ENCODE results near the gene GUCY1A2.

GUCY1A2 gene

DNA sequence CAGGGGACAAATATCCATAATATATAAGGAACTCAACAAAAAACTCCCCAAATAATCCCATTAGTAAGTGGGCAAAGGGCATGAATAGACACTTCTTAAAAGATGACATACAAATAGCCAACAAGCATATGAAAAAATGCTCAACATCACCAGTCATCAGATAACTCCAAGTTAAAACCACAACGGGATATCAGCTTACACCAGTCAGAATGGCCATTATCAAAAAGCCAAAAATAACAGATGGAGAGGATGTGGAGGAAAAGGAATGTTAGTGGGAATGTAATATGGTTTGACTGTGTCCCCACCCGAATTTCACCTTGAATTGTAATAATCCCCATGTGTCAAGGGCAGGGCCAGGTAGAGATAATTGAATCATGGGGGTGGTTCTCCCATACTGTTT lies 350.1 kb downstream of the GUCY1A2 start:
- H3K4me3 ChIP-seq (replicated peaks; ENCODE audit: low read depth, low read length), result no peak overlapping the region
- DNase-seq (ENCODE audit: low read depth), result peak; percentile 49
- TF ChIP-seq, protein P1, sequence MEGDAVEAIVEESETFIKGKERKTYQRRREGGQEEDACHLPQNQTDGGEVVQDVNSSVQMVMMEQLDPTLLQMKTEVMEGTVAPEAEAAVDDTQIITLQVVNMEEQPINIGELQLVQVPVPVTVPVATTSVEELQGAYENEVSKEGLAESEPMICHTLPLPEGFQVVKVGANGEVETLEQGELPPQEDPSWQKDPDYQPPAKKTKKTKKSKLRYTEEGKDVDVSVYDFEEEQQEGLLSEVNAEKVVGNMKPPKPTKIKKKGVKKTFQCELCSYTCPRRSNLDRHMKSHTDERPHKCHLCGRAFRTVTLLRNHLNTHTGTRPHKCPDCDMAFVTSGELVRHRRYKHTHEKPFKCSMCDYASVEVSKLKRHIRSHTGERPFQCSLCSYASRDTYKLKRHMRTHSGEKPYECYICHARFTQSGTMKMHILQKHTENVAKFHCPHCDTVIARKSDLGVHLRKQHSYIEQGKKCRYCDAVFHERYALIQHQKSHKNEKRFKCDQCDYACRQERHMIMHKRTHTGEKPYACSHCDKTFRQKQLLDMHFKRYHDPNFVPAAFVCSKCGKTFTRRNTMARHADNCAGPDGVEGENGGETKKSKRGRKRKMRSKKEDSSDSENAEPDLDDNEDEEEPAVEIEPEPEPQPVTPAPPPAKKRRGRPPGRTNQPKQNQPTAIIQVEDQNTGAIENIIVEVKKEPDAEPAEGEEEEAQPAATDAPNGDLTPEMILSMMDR (IDR thresholded peaks at IDR 0.05; ENCODE audit: low read length, missing control alignments), result no peak

DNA sequence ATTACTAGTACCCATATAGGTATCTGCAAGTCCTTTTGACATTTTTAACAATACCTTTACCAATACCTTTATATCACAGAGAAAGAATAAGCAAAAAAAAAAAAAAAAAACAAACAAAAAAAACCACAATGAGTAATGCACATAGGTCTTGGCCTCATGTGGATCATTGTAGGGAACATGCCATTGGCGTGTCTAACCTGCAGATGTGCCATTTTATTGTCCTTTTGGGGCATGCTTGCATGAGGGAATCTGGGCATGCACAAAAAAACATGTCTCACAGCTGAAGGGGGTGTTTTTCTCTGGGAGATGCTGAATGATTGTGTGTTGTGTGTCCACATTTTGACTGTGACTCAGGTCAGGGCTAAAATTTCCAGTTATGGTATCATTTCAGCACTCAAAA lies 361.6 kb downstream of the GUCY1A2 start:
- no peak for DNase-seq (ENCODE audit: low read depth)
- TF ChIP-seq, protein P1 (IDR thresholded peaks at IDR 0.05; ENCODE audit: low read length, missing control alignments), result no peak
- H3K4me3 ChIP-seq (replicated peaks; ENCODE audit: low read depth, low read length), result no peak overlapping the region

DNA sequence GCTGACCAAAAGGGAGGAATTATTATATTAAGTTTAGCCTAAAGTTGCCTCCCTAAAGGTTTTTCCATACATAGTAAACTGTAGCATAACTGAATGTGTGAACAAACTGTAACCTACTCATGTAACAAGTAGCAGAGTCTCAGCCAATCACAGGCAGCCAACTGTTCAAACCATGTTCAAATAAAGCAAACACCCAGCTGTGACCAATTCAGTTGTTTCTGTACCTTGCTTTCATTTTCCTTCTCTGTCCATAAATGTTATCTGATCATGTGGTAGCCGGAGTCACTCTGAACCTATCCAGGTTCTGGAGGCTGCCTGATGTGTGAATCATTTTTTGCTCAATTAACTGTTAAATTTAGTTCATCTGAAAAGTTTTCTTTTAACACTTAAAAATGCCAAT lies 373.5 kb downstream of the GUCY1A2 start:
- peak; percentile 25 for DNase-seq (ENCODE audit: low read depth)

DNA sequence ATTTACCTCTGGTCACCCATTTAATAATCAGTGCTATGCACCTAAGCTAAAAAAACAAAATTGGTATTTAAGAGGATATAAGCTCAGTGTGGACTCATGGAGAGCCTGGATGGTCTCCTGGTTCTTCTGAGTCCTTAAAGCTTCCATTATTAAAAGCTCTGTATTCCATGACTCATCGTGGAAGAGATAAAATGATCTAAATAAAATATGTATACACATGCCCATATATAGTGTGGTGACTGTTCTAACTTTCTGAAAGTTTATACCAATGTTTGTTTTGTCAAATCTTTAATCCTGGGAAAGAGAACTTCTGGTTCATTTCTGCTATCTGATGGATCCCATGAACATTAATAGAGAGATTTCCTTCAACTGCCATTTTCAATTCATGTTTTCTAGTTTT lies 375.9 kb downstream of the GUCY1A2 start:
- no peak overlapping the region for H3K4me3 ChIP-seq (replicated peaks; ENCODE audit: low read depth, low read length)
- TF ChIP-seq, protein P1 (IDR thresholded peaks at IDR 0.05; ENCODE audit: low read length, missing control alignments), result no peak
- DNase-seq (ENCODE audit: low read depth), result peak; percentile 33

More for the DNA sequence above, 373.5 kb downstream of the GUCY1A2 start:
- H3K4me3 ChIP-seq (replicated peaks; ENCODE audit: low read depth, low read length), result no peak overlapping the region
- TF ChIP-seq, protein P1 (IDR thresholded peaks at IDR 0.05; ENCODE audit: low read length, missing control alignments), result no peak

DNA sequence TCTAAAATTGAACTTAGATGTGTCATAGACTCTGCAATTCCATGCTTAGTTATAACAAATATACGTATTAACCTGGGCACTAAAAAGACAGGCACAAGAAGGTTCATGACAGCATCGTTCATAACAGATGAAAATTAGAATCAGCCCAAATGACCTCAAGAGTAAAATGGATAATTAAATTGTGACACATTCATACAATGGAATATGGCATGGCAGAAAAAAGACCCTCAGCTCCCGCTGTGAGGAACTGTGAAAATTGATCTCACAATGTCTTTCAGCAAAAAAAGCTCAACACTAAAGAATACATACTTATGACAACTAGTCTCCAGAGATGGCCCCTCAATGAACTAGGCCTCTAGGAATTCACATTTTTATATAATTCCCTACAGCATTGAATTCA lies 386.0 kb downstream of the GUCY1A2 start:
- TF ChIP-seq, protein P1 (IDR thresholded peaks at IDR 0.05; ENCODE audit: low read length, missing control alignments), result no peak
- no peak overlapping the region for H3K4me3 ChIP-seq (replicated peaks; ENCODE audit: low read depth, low read length)
- no peak for DNase-seq (ENCODE audit: low read depth)

DNA sequence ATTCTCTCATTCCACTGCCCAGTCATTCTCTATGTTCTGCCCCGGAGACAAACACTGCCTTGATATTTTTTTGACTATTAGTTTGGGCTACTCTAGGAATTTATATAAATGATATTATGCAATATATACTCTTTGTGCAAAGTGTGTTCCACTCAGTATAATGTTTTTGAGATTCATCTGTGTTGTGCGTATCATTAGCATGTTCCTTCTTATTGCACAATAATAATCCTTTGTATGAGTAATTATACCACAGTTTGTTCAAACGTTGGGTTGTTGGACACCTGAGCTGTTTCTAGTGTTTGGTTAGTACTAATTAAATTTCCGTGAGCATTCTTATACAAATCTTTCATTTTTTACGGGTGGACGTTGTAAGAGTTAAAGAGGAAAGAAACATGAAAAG lies 390.6 kb downstream of the GUCY1A2 start:
- TF ChIP-seq, protein P1 (IDR thresholded peaks at IDR 0.05; ENCODE audit: low read length, missing control alignments), result no peak
- no peak for DNase-seq (ENCODE audit: low read depth)

DNA sequence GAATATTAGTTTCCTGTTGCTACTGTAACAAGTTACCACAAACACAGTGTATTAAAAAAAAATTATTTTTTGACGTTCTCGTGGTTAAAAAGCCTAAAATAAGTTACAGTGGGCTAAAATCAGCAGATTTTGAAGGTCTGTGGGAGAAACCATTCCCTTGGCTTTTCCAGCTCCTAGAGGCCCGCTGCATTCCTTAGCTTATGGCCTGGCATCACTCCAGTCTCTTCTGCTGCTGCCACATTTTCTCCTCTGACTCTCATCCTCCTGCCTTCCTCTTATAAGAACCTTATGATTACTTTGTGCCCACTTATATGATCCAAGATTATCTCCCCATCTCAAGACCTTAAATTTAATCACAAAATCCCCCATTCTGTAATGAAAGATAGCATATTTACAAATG lies 392.7 kb downstream of the GUCY1A2 start:
- H3K4me3 ChIP-seq (replicated peaks; ENCODE audit: low read depth, low read length), result no peak overlapping the region
- peak; percentile 34 for DNase-seq (ENCODE audit: low read depth)
- TF ChIP-seq, protein P1 (IDR thresholded peaks at IDR 0.05; ENCODE audit: low read length, missing control alignments), result no peak

More for the DNA sequence above, 390.6 kb downstream of the GUCY1A2 start:
- H3K4me3 ChIP-seq (replicated peaks; ENCODE audit: low read depth, low read length), result no peak overlapping the region
